ENCODE results near the gene CCDC40.
"Not testable (repeated sequence)": the region's sequence is repeated elsewhere in the genome, so short reads cannot be mapped to it uniquely, and the experiment has no call there.

Gene CCDC40

GRCh38 chr17:80035937-80036714, at the start of gene CCDC40:
Gene CCDC40 (plus strand): TSS chr17:80036642. CDS start chr17:80036663, 21 bp downstream.
- peak; percentile 83 for DNase-seq

GRCh38 chr17:79987187-79987934, 49.1 kb upstream of the CCDC40 start:
- no peak for DNase-seq

- no peak for DNase-seq
Measured at GRCh38 chr17:79987935-79988184, 48.6 kb upstream of the CCDC40 start.

GRCh38 chr17:79988185-79988971, 48.1 kb upstream of the CCDC40 start:
- DNase-seq, result no peak

- no peak for DNase-seq
Measured at GRCh38 chr17:79989106-79989835, 47.2 kb upstream of the CCDC40 start.

GRCh38 chr17:79990051-79990592, 46.3 kb upstream of the CCDC40 start:
- DNase-seq, result no peak

- no peak for DNase-seq
Measured at GRCh38 chr17:79990704-79991103, 45.7 kb upstream of the CCDC40 start.

- DNase-seq, result peak; percentile 90
Measured at GRCh38 chr17:79991140-79991923, 45.1 kb upstream of the CCDC40 start.

GRCh38 chr17:79991924-79992648, 44.4 kb upstream of the CCDC40 start:
- DNase-seq, result peak; percentile 19

GRCh38 chr17:79992649-79993389, 43.6 kb upstream of the CCDC40 start:
- no peak for DNase-seq

- DNase-seq, result peak; percentile 66
Measured at GRCh38 chr17:79993390-79994227, 42.8 kb upstream of the CCDC40 start.

- not testable (repeated sequence) for DNase-seq
Measured at GRCh38 chr17:79994228-79994569, 42.2 kb upstream of the CCDC40 start.

- DNase-seq, result no peak
Measured at GRCh38 chr17:79994602-79995001, 41.8 kb upstream of the CCDC40 start.

- no peak for DNase-seq
Measured at GRCh38 chr17:79995696-79996095, 40.7 kb upstream of the CCDC40 start.

- no peak for DNase-seq
Measured at GRCh38 chr17:79996291-79996690, 40.2 kb upstream of the CCDC40 start.

GRCh38 chr17:79997011-79997660, 39.3 kb upstream of the CCDC40 start:
- peak; percentile 73 for DNase-seq

GRCh38 chr17:80000136-80000535, 36.3 kb upstream of the CCDC40 start:
- DNase-seq, result no peak

GRCh38 chr17:80000981-80001775, 35.3 kb upstream of the CCDC40 start:
- DNase-seq, result no peak
